Activated CD4-positive, alpha-beta T cell treated with anti-CD3 and anti-CD28 coated beads for 24 hours (primary cell): Measurements from ENCODE around the gene KRTAP29-1.
"Not testable (repeated sequence)": the region's sequence is repeated elsewhere in the genome, so short reads cannot be mapped to it uniquely, and the experiment has no call there.

Source experiments
- DNase-seq, 2 donors: peaks; one replicate each; pipeline ENCODE4 v3.0.0-alpha.2; 2020; ENCODE audit warnings: low read depth in 2 of 2

Gene KRTAP29-1

GRCh38 chr17:41301916-41302901 lies at the start of gene KRTAP29-1:
Gene KRTAP29-1, minus strand, starts transcription at chr17:41302851. Its CDS starts 0 bp downstream, at chr17:41302851.
- DNase-seq: no peak

GRCh38 chr17:41351177-41351576 lies 48.5 kb upstream of the KRTAP29-1 start:
- DNase-seq: no peak

GRCh38 chr17:41350381-41350878 lies 47.8 kb upstream of the KRTAP29-1 start, which contains the start of gene KRT33A:
Gene KRT33A, minus strand, starts transcription at chr17:41350828. Its CDS starts 61 bp downstream, at chr17:41350767.
- not testable (repeated sequence) for DNase-seq

GRCh38 chr17:41347869-41348760 lies 45.5 kb upstream of the KRTAP29-1 start:
- DNase-seq: no peak

- DNase-seq: not testable (repeated sequence)
These were observed 43.8 kb upstream of the KRTAP29-1 start for GRCh38 chr17:41346421-41346820.

GRCh38 chr17:41345992-41346391 lies 43.3 kb upstream of the KRTAP29-1 start:
- no peak for DNase-seq

- no peak for DNase-seq
These were observed 40.4 kb upstream of the KRTAP29-1 start for GRCh38 chr17:41343029-41343428.

GRCh38 chr17:41340934-41341861 lies 38.5 kb upstream of the KRTAP29-1 start:
- DNase-seq: peak in 1 of 2 donors; percentile 19

- no peak for DNase-seq
These were observed 37.8 kb upstream of the KRTAP29-1 start for GRCh38 chr17:41340494-41340893.

- DNase-seq: no peak
These were observed 37.0 kb upstream of the KRTAP29-1 start for GRCh38 chr17:41339571-41340172.

- no peak for DNase-seq
These were observed 36.4 kb upstream of the KRTAP29-1 start for GRCh38 chr17:41338961-41339485.

GRCh38 chr17:41335747-41336146 lies 33.1 kb upstream of the KRTAP29-1 start:
- DNase-seq: no peak

- DNase-seq: no peak
These were observed 32.0 kb upstream of the KRTAP29-1 start for GRCh38 chr17:41334385-41335305.

- no peak for DNase-seq
These were observed 31.2 kb upstream of the KRTAP29-1 start for GRCh38 chr17:41333836-41334235.

- no peak for DNase-seq
These were observed 30.4 kb upstream of the KRTAP29-1 start for GRCh38 chr17:41333098-41333497.

GRCh38 chr17:41332239-41332638 lies 29.6 kb upstream of the KRTAP29-1 start:
- DNase-seq: no peak

GRCh38 chr17:41331606-41332005 lies 29.0 kb upstream of the KRTAP29-1 start:
- no peak for DNase-seq

GRCh38 chr17:41329279-41329948 lies 26.8 kb upstream of the KRTAP29-1 start:
- no peak for DNase-seq
